PC-3 (cell line): ENCODE measurements around the gene SELENOM. TPM values are rescaled to one million over a fixed set of nuclear protein-coding genes. Genes with fewer than 3 reads are reported as not detected.

Experiments
- ATAC-seq: fragments of 200-7000 bp; cut with Tn5 transposase; 2 replicates; pipeline ENCODE4 v1.9.1; 2020; ENCODE audit warnings: mild to moderate bottlenecking, moderate library complexity
- BruUV-seq: library from RNA; stranded (reverse); fragments of 400-500 nt; replicated peaks from 2 replicates; lab custom pipeline; 2021; lab: Mats Ljungman, UMichigan
- CTCF ChIA-PET: fragments of 300-600 bp; sonication (Branson Sonifier 250); formaldehyde crosslinking; loops from one replicate; lab custom pipeline; 2022; ENCODE audit warnings: antibody characterized with exemption; lab: Charles Lee
- POLR2A ChIA-PET: fragments of 300-600 bp; sonication (Branson Sonifier 250); formaldehyde crosslinking; loops from one replicate; lab custom pipeline; 2022; ENCODE audit warnings: antibody characterized with exemption; ENCODE audit not compliant: unreplicated experiment; lab: Charles Lee
- DNase-seq: peaks from one replicate; pipeline ENCODE4 v3.0.0-alpha.2; 2015
- H2AFZ ChIP-seq: fragments of 300-600 bp; sonication (generic); 2 replicates; pipeline ENCODE4 v1.6.0; 2016; ENCODE audit warnings: antibody characterized with exemption, low read length
- H3F3A ChIP-seq: fragments of 300-600 bp; sonication (generic); one replicate; pipeline ENCODE4 v1.6.0; 2017; ENCODE audit warnings: antibody characterized with exemption, low read length, control low read depth, mild to moderate bottlenecking; ENCODE audit not compliant: unreplicated experiment
- H3K27ac ChIP-seq: fragments of 300-600 bp; sonication (generic); 2 replicates; pipeline ENCODE4 v1.5.1; 2016; ENCODE audit warnings: mild to moderate bottlenecking, low read length
- H3K27me3 ChIP-seq: fragments of 300-600 bp; sonication (generic); 2 replicates; pipeline ENCODE4 v1.6.1; 2016; ENCODE audit warnings: low read length, mixed read lengths
- H3K36me3 ChIP-seq: fragments of 300-600 bp; sonication (generic); 2 replicates; pipeline ENCODE4 v1.6.1; 2016; ENCODE audit warnings: low read depth, mixed run types, low read length, mixed read lengths
- H3K4me1 ChIP-seq: fragments of 300-600 bp; sonication (generic); 2 replicates; pipeline ENCODE4 v1.5.1; 2016; ENCODE audit warnings: low read length; ENCODE audit not compliant: insufficient read depth
- H3K4me2 ChIP-seq: fragments of 300-600 bp; sonication (generic); 2 replicates; pipeline ENCODE4 v1.6.0; 2016; ENCODE audit warnings: low read length
- H3K4me3 ChIP-seq: fragments of 300-600 bp; sonication (generic); 2 replicates; pipeline ENCODE4 v1.5.1; 2016; ENCODE audit warnings: mild to moderate bottlenecking, low read length, mixed read lengths
- H3K79me2 ChIP-seq: fragments of 300-600 bp; sonication (generic); 2 replicates; pipeline ENCODE4 v1.6.1; 2017; ENCODE audit warnings: low read length, mixed read lengths
- H3K9ac ChIP-seq: fragments of 300-600 bp; sonication (generic); 2 replicates; pipeline ENCODE4 v1.6.0; 2016; ENCODE audit warnings: mild to moderate bottlenecking, low read length
- H3K9me2 ChIP-seq: fragments of 300-600 bp; sonication (generic); replicated peaks from 2 replicates; pipeline ENCODE4 v1.6.1; 2016; ENCODE audit warnings: mixed run types, low read length, mixed read lengths
- H3K9me3 ChIP-seq: fragments of 300-600 bp; sonication (generic); 2 replicates; pipeline ENCODE4 v1.6.1; 2016; ENCODE audit warnings: low read length, mixed read lengths
- H4K20me1 ChIP-seq: fragments of 300-600 bp; sonication (generic); 2 replicates; pipeline ENCODE4 v1.6.1; 2016; ENCODE audit warnings: low read length, mixed read lengths
- CTCF ChIP-seq: fragments of 300-600 bp; sonication (generic); conservative IDR thresholded peaks from 2 replicates; pipeline ENCODE4 v1.5.1; 2017; ENCODE audit warnings: antibody characterized with exemption, low read depth, mild to moderate bottlenecking, low read length
- EZH2 ChIP-seq: fragments of 300-600 bp; sonication (generic); IDR thresholded peaks from one replicate; pipeline ENCODE4 v1.6.1; 2017; ENCODE audit warnings: antibody characterized with exemption, mild to moderate bottlenecking, low read length; ENCODE audit not compliant: unreplicated experiment
- EZH2phosphoT487 ChIP-seq: fragments of 300-600 bp; sonication (generic); IDR thresholded peaks from 2 replicates; pipeline ENCODE4 v1.6.1; 2018; ENCODE audit warnings: mild to moderate bottlenecking, antibody characterized with exemption, low read length, borderline replicate concordance
- intact Hi-C: fragments of 100-400 bp; cut with micrococcal nuclease; formaldehyde crosslinking; loops from 2 replicates; pipeline ENCODE4 v1.9.0; 2023
- total RNA-seq: library from RNA; depleted of rRNA; stranded (reverse); fragments of >200 nt; gene quantifications from 2 replicates; pipeline ENCODE4 v1.2.3, GENCODE V29; 2014

SELENOM gene
- total RNA-seq, 1 experiment from 2014 or later: 36.8 TPM

- intact Hi-C loops: loop anchor here (2.0 kb wide), 2 partner anchors 115 to 135 kb away; partner anchors contain the start of genes MORC2 and TUG1
- ATAC-seq (no peak), DNase-seq (no peak)
- no peaks in the 10 kb centered on the region for H3F3A ChIP-seq
- no peaks in the 10 kb centered on the region for H3K27me3 ChIP-seq
- ChIA-PET POLR2A (no interaction called here), CTCF (interaction anchor here (0.8 to 1.1 kb wide), 2 partner anchors 23 to 48 kb away, joined by 3 read pairs; partner anchors contain the start of gene SELENOM)
- H3K79me2 ChIP-seq: peaks cover 58% of the 10 kb centered on the region
- H3K9me3 ChIP-seq: no peaks in the 10 kb centered on the region
- H3K36me3 ChIP-seq: peaks cover 25% of the 10 kb centered on the region
- H3K9me2 ChIP-seq: no peaks in the 10 kb centered on the region
- BruUV-seq: TSS peak; percentile 30
- peak overlapping the region; percentile 73 for H3K4me3 ChIP-seq
- TF ChIP-seq EZH2: no peak
- no peak for TF ChIP-seq EZH2phosphoT487
- no peak for TF ChIP-seq CTCF
- H2AFZ ChIP-seq: no peak overlapping the region
- peak overlapping the region; percentile 33 for H3K9ac ChIP-seq
- peak overlapping the region; percentile 95 for H3K4me2 ChIP-seq
- H4K20me1 ChIP-seq: peaks cover 17% of the 10 kb centered on the region; the same call in 1 of the 2 replicates
- H3K4me1 ChIP-seq: peaks cover 33% of the 10 kb centered on the region
- no peak overlapping the region for H3K27ac ChIP-seq
These were observed 23.2 kb downstream of the SELENOM start for GRCh38 chr22:31083923-31084810.

GRCh38 chr22:31083377-31083768, 24.0 kb downstream of the SELENOM start:
- CTCF ChIA-PET: interaction anchor here (1.1 kb wide), 1 partner anchor 47 kb away, joined by 3 read pairs; no protein-coding TSS in a partner anchor

More at GRCh38 chr22:31083377-31083768, 24.0 kb downstream of the SELENOM start:
- Histone ChIP-seq H4K20me1 (peaks cover 17% of the 10 kb centered on the region; the same call in 1 of the 2 replicates), H3K9me2 (no peaks in the 10 kb centered on the region), H3K9me3 (no peaks in the 10 kb centered on the region), H3F3A (no peaks in the 10 kb centered on the region), H3K36me3 (peaks cover 25% of the 10 kb centered on the region), H3K4me3 (peak overlapping the region; percentile 73), H3K27me3 (no peaks in the 10 kb centered on the region), H2AFZ (no peak overlapping the region), H3K4me2 (peak overlapping the region; percentile 95), H3K4me1 (peaks cover 33% of the 10 kb centered on the region), H3K79me2 (peaks cover 58% of the 10 kb centered on the region), H3K9ac (peak overlapping the region; percentile 89; the same call in 1 of the 2 replicates), H3K27ac (no peak overlapping the region)
- POLR2A ChIA-PET: no interaction called here
- ATAC-seq (no peak), DNase-seq (no peak)
- TF ChIP-seq EZH2phosphoT487 (no peak), EZH2 (no peak), CTCF (no peak)
- no TSS peak for BruUV-seq
- intact Hi-C loops: loop anchor here (2.0 kb wide), 1 partner anchor 115 kb away; the partner anchor contains the start of genes MORC2 and TUG1
